K562 (cell line): ENCODE measurements around the gene HUS1. TPM values are rescaled to one million over a fixed set of nuclear protein-coding genes. Genes with fewer than 3 reads are reported as not detected.
A peak's percentile ranks its signal among the peaks of the same experiment; 100 is the strongest.

Source experiments
- ATAC-seq: fragments of 200-7000 bp; cut with Tn5 transposase; 3 replicates; pipeline ENCODE4 v1.9.1; 2020; ENCODE audit warnings: moderate library complexity
- BruUV-seq: library from RNA; stranded (reverse); fragments of 400-500 nt; replicated peaks from 2 replicates; lab custom pipeline; 2021; lab: Mats Ljungman, UMichigan
- CTCF ChIA-PET: fragments of 300-600 bp; formaldehyde crosslinking; extraction: SDS; loops from one replicate; lab custom pipeline; 2021; ENCODE audit warnings: low intra/inter-chr PET ratio; lab: Yijun Ruan, JAX
- POLR2A ChIA-PET: fragments of 300-600, 350-650 bp; sonication (Branson Sonifier 250); formaldehyde crosslinking; extraction: SDS; loops from one replicate; lab custom pipeline; 2021; ENCODE audit warnings: antibody characterized with exemption, inconsistent platforms; lab: Yijun Ruan, JAX
- DNase-seq, 4 experiments: peaks; one replicate each; pipeline versions ENCODE4 v3.0.0 to v3.0.0-alpha.2; 2011 to 2018; ENCODE audit warnings: low spot score in 3 of 4, mixed read lengths in 3 of 4; ENCODE audit errors: extremely low read depth in 1 of 4
- FAIRE-seq: peaks from 2 replicates; lab custom pipeline; 2011; peaks lifted over from hg19 to GRCh38; lab: Jason Lieb, UNC
- H2AFZ ChIP-seq: 2 replicates; pipeline ENCODE4 v1.6.0; 2011; ENCODE audit warnings: low read depth, low read length, control low read depth, inconsistent platforms
- H3K27ac ChIP-seq: fragments of 200-600 bp; 3 replicates; pipeline ENCODE4 v1.8.0; 2011; ENCODE audit warnings: low read depth, mild to moderate bottlenecking, control low read depth, inconsistent platforms, low read length, moderate library complexity, mixed read lengths; ENCODE audit errors: extremely low read depth
- H3K27me3 ChIP-seq, 2 experiments: fragments of 300-600 bp in 1 of 2; 2 replicates in 1 of 2; 3 replicates in 1 of 2; pipeline versions ENCODE4 v1.6.0 to v1.8.0; 2011; ENCODE audit warnings: inconsistent platforms in 2 of 2, low read length in 2 of 2, mild to moderate bottlenecking in 1 of 2, mixed read lengths in 1 of 2, moderate library complexity in 1 of 2; ENCODE audit not compliant: control insufficient read depth in 2 of 2, insufficient read depth in 2 of 2
- H3K36me3 ChIP-seq: fragments of 300-600 bp; 3 replicates; pipeline ENCODE4 v1.8.0; 2011; ENCODE audit warnings: mild to moderate bottlenecking, low read length, inconsistent platforms; ENCODE audit not compliant: control insufficient read depth, insufficient read depth
- H3K4me1 ChIP-seq, 2 experiments: fragments of 200-600 bp in 1 of 2; replicated peaks in 1 of 2; 2 replicates in 1 of 2; 3 replicates in 1 of 2; pipeline versions ENCODE4 v1.5.1 to v1.8.0; 2011; ENCODE audit warnings: inconsistent platforms in 2 of 2, low read length in 2 of 2, mild to moderate bottlenecking in 1 of 2, mixed read lengths in 1 of 2, moderate library complexity in 1 of 2; ENCODE audit not compliant: control insufficient read depth in 2 of 2, insufficient read depth in 2 of 2
- H3K4me2 ChIP-seq: 2 replicates; pipeline ENCODE4 v1.6.1; 2011; ENCODE audit warnings: low read length, control low read depth, inconsistent platforms, mixed read lengths; ENCODE audit not compliant: insufficient read depth
- H3K4me3 ChIP-seq: fragments of 200-600 bp; sonication (generic), shearing (Covaris generic); 2 replicates; pipeline ENCODE4 v1.5.1; 2016; ENCODE audit warnings: control low read depth, inconsistent platforms
- H3K79me2 ChIP-seq: fragments of 200-600 bp; 3 replicates; pipeline ENCODE4 v1.8.0; 2011; ENCODE audit warnings: low read length, inconsistent platforms; ENCODE audit not compliant: control insufficient read depth, insufficient read depth
- H3K9ac ChIP-seq, 2 experiments: 2 replicates each; pipeline versions ENCODE4 v1.6.0 to v1.6.1; 2011; ENCODE audit warnings: low read depth in 2 of 2, low read length in 2 of 2, control low read depth in 1 of 2, inconsistent platforms in 1 of 2, mild to moderate bottlenecking in 1 of 2, mixed read lengths in 1 of 2; ENCODE audit not compliant: insufficient read depth in 1 of 2
- H3K9me1 ChIP-seq: one replicate; pipeline ENCODE4 v1.6.0; 2011; ENCODE audit warnings: inconsistent platforms, mild to moderate bottlenecking, low read length, moderate library complexity; ENCODE audit not compliant: control insufficient read depth, insufficient read depth
- H3K9me3 ChIP-seq: replicated peaks from 2 replicates; pipeline ENCODE4 v1.5.1; 2011; ENCODE audit warnings: low read depth, low read length, inconsistent platforms; ENCODE audit not compliant: control insufficient read depth, insufficient read depth
- H4K20me1 ChIP-seq: replicated peaks from 2 replicates; pipeline ENCODE4 v1.6.1; 2011; ENCODE audit warnings: low read length, inconsistent platforms, mixed read lengths; ENCODE audit not compliant: control insufficient read depth, insufficient read depth
- CCAR2 ChIP-seq: fragments of 200-400 bp; formaldehyde crosslinking; IDR thresholded peaks from 2 replicates; pipeline ENCODE4 v1.6.1; 2017; ENCODE audit warnings: mild to moderate bottlenecking, low read depth, low read length
- JUND ChIP-seq, 2 experiments: IDR thresholded peaks; 2 replicates in 1 of 2; 3 replicates in 1 of 2; pipeline ENCODE4 v1.6.1; 2011; ENCODE audit warnings: borderline replicate concordance in 2 of 2, low read depth in 2 of 2, low read length in 2 of 2, improper control_type of control experiment in 1 of 2, missing biosample characterization in 1 of 2, missing genetic modification characterization in 1 of 2, missing genetic modification reagents in 1 of 2
- RB1 ChIP-seq: fragments of 450-650 bp; IDR thresholded peaks from 2 replicates; pipeline ENCODE4 v1.6.1; 2017; ENCODE audit warnings: low read depth, mild to moderate bottlenecking
- ZKSCAN1 ChIP-seq: fragments of 150-350 bp; IDR thresholded peaks from 2 replicates; pipeline ENCODE4 v1.6.1; 2016; ENCODE audit warnings: low read depth, low read length
- ZSCAN29 ChIP-seq: fragments of 450-650 bp; IDR thresholded peaks from 2 replicates; pipeline ENCODE4 v1.6.1; 2017
- WGBS: fragments of 100-300 bp; shearing (Covaris generic); methylation state at CpG from one replicate; pipeline ENCODE4 v1.1.6; 2016; ENCODE audit warnings: low coverage, mixed read lengths; ENCODE audit not compliant: insufficient coverage; ENCODE audit errors: missing lambda C conversion rate; 5-methylcytosine and 5-hydroxymethylcytosine counted together
- in situ Hi-C: fragments of 300-500 bp; cut with MboI; formaldehyde crosslinking; loops from 4 replicates; pipeline ENCODE4 v1.15.0; 2018; ENCODE audit warnings: inconsistent platforms, mixed read lengths
- intact Hi-C: fragments of 100-400 bp; cut with micrococcal nuclease; formaldehyde crosslinking; loops from 2 replicates; pipeline ENCODE4 v1.14.2; 2022
- polyA plus RNA-seq, 8 experiments: library from polyadenylated mRNA; depleted of rRNA in 4 of 8; stranded (reverse) in 5 of 8; unstranded in 3 of 8; fragments of >200 nt; fragmentation: Nextera tagmentation in 2 of 8; fragmentation: Illumina TruSeq in 1 of 8; extraction: Ambion mirVana in 2 of 8; extraction: Trizol in 1 of 8; gene quantifications; 2 replicates each; pipeline versions ENCODE4 v1.2.1 to v1.2.3, GENCODE V29; 2011 to 2014; ENCODE audit warnings: inconsistent platforms in 1 of 8, missing spikeins in 1 of 8
- total RNA-seq, 7 experiments: library from RNA; depleted of rRNA in 6 of 7; stranded (reverse); fragments of >200 nt in 6 of 7; fragmentation: Illumina TruSeq in 2 of 7; extraction: Trizol in 2 of 7; gene quantifications; 2 replicates each; pipeline versions ENCODE4 v1.2.1 to v1.2.3, GENCODE V29; 2011 to 2021; ENCODE audit warnings: low replicate concordance in 1 of 7
- TF ChIP-seq, protein P1 (sequence below): fragments of 450-650 bp; formaldehyde crosslinking; IDR thresholded peaks from 2 replicates; pipeline ENCODE4 v1.4.0; 2020; ENCODE audit warnings: mild to moderate bottlenecking, moderate library complexity
- TF ChIP-seq, protein P2 (sequence below), 2 experiments: fragments of 450-650 bp in 1 of 2; sonication (generic) in 1 of 2; formaldehyde crosslinking in 1 of 2; IDR thresholded peaks in 1 of 2; conservative IDR thresholded peaks in 1 of 2; 2 replicates each; pipeline versions ENCODE4 v1.6.1 to v1.8.1; 2016 to 2023; ENCODE audit warnings: mild to moderate bottlenecking in 2 of 2, moderate library complexity in 2 of 2, inconsistent platforms in 1 of 2, missing genetic modification reagents in 1 of 2
- TF ChIP-seq, protein P3 (sequence below): sonication (generic); formaldehyde crosslinking; IDR thresholded peaks from 2 replicates; pipeline ENCODE4 v1.8.1; 2023; ENCODE audit warnings: mild to moderate bottlenecking, missing genetic modification reagents

Gene HUS1
- total and polyA plus RNA-seq, 9 of the 15 experiments (the other 6 are each of a cell fraction or from before 2014, with no cell fraction given), result 11.5 to 27.0 (median 16.5) TPM

DNA sequence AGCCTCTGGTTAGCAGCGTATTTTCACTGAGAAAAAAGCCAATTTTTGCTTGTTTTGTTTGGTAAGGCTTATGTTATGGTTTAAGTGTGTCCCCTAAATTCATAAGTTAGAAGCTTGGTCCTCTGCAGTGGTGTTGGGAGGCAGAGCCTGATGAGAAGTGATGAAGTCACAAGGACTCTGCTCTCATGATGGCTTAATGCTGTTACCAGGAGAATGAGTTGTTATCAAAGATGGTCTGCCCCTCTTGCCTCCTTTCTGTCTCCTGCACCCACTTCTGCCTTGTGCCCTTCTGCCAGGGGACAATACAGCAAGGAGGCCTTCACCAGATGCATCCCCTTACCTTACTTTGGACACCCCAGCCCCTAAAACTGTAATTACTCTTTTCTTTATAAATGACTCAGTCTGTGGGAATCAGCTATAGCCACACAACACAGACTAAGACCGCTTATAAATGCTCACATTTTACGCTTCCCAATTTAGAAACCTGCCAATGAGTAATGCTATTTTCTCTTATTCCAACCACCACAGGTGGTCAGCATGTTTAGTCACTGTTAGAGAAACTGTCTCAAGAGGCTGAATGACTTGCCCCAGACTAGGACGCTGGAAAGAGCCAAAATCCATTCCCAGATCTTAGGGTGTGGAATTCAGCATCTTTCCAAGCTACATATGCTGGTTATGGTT, 25.0 kb downstream of the HUS1 start (continued):
- no peak for TF ChIP-seq CCAR2
- TF ChIP-seq, protein P1, sequence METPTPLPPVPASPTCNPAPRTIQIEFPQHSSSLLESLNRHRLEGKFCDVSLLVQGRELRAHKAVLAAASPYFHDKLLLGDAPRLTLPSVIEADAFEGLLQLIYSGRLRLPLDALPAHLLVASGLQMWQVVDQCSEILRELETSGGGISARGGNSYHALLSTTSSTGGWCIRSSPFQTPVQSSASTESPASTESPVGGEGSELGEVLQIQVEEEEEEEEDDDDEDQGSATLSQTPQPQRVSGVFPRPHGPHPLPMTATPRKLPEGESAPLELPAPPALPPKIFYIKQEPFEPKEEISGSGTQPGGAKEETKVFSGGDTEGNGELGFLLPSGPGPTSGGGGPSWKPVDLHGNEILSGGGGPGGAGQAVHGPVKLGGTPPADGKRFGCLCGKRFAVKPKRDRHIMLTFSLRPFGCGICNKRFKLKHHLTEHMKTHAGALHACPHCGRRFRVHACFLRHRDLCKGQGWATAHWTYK (CRISPR knock-in tag), result no peak
- no peak for TF ChIP-seq RB1

DNA sequence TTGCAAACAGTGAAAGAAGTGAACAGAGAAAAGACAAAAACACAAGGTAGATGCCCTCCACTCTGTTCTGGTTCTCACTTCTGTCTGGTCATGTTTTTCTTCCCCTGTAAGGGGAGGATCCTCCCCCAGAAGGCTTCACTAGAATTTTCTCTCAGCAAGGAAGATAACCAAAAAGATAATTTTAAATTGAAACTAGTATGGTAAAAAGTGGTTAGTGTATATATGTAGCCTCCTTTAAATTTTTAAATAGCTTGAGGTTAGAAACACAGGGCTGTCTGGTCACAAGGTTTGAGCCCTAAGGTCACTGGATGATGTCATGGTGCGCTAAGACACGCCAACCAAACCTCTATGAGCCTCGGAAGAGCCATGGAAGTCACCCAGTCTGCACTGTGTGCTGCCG, 25.6 kb downstream of the HUS1 start:
- TF ChIP-seq, protein P2, sequence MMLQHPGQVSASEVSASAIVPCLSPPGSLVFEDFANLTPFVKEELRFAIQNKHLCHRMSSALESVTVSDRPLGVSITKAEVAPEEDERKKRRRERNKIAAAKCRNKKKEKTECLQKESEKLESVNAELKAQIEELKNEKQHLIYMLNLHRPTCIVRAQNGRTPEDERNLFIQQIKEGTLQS (IDR thresholded peaks at IDR 0.05), result peak; percentile 52
- TF ChIP-seq, protein P2 (CRISPR knock-in tag; conservative IDR thresholded peaks at IDR 0.05), result no peak
- TF ChIP-seq ZKSCAN1 (no peak), JUND (IDR thresholded peaks at IDR 0.05; ENCODE audit: borderline replicate concordance, low read depth, low read length) (0 out of 2 replicates have a peak, but pooled peaks have one; percentile 12), JUND (tag; IDR thresholded peaks at IDR 0.05; ENCODE audit: borderline replicate concordance, low read depth, low read length) (no peak), ZSCAN29 (no peak)
- TF ChIP-seq, protein P3, sequence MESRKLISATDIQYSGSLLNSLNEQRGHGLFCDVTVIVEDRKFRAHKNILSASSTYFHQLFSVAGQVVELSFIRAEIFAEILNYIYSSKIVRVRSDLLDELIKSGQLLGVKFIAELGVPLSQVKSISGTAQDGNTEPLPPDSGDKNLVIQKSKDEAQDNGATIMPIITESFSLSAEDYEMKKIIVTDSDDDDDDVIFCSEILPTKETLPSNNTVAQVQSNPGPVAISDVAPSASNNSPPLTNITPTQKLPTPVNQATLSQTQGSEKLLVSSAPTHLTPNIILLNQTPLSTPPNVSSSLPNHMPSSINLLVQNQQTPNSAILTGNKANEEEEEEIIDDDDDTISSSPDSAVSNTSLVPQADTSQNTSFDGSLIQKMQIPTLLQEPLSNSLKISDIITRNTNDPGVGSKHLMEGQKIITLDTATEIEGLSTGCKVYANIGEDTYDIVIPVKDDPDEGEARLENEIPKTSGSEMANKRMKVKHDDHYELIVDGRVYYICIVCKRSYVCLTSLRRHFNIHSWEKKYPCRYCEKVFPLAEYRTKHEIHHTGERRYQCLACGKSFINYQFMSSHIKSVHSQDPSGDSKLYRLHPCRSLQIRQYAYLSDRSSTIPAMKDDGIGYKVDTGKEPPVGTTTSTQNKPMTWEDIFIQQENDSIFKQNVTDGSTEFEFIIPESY (CRISPR knock-in tag), result 0 out of 2 replicates have a peak, but pooled peaks have one; percentile 37
- CTCF ChIA-PET, result no interaction called here

More for the DNA sequence above, 25.6 kb downstream of the HUS1 start:
- Histone ChIP-seq H3K27ac (no peak overlapping the region), H3K9me1 (no peaks in the 10 kb centered on the region), H3K4me1 (no peaks in the 10 kb centered on the region), H3K9me3 (no peaks in the 10 kb centered on the region; the same call in 1 of the 2 replicates), H3K4me2 (no peak overlapping the region), H3K79me2 (no peaks in the 10 kb centered on the region), H4K20me1 (no peaks in the 10 kb centered on the region), H3K4me3 (no peak overlapping the region), H2AFZ (no peak overlapping the region), H3K36me3 (peaks cover 16% of the 10 kb centered on the region; the same call in 1 of the 3 replicates), H3K27me3 (peaks cover 3 to 14% of the 10 kb centered on the region in 2 experiments; a peak in 3 of 5 replicates), H3K9ac (no peak overlapping the region)
- ATAC-seq (peak; percentile 58), DNase-seq (no peak), FAIRE-seq (no peak)
- in situ Hi-C loops, result no loop called here
- POLR2A ChIA-PET, result no interaction called here
- BruUV-seq, result no TSS peak
- 67% methylated on average over 4 of the region's 4 CpGs for WGBS
- intact Hi-C loops, result no loop called here
